TTC549 (cell line): ENCODE data around the gene LY6G5B.
A peak's percentile ranks its signal among the peaks of the same experiment; 100 is the strongest.

ENCODE experiments used
- FAIRE-seq: peaks from 2 replicates; lab custom pipeline; 2012; peaks lifted over from hg19 to GRCh38; lab: Jason Lieb, UNC

LY6G5B gene

DNA sequence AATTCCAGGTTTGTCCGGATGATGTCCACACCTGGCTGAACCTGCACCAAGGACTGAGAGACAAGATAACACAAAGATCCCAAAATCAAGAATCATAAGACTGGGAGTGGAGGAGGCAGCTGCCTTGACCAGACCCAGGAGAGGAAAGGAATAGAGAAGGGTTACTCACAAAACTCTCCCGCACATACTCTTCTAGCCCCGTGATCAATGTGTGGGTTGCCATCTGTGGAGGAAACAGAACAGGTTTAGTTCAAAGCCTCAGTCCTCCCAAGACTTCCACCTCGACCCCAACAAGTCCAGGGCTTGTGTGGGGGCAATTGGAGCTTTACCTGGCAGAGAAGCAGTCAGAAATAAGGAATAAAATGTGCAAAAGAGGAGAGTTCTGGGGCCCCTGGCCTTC is 28.4 kb upstream of the LY6G5B start:
- FAIRE-seq: no peak

DNA sequence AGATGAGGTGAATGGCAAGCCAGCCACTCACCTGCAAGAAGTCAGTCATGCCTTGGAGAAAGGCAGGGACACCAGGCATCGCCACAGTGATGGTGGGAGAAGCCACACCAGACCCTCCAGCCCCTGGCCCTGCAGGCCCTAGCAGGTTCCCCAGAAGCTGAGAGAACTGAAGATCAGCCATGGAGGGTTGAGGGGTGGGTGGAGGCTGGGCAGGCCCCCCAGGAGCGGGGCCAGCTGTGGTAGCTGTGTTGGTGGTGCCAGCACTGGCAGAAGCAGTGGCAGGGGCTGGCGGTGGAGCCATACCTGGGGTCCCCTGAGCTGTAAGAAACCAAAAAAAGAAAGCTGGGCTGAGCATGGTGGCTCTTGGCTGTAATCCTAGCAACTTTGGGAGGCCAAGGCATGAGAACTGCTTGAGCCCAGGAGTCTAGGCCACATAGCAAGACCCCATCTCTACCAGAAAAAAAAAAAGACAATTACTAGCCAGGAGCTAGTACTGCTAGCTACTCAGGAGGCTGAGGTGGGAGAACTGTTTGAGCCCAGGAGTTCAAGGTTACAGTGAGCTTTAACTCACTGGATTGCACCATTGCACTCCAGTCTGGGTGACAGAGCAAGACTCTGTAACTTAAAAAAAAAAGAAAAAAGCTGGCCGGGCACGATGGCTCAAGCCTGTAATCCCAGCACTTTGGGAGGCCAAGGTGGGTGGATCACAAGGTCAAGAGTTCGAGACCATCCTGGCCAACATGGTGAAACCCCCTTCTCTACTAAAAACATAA is 26.8 kb upstream of the LY6G5B start:
- FAIRE-seq: no peak

DNA sequence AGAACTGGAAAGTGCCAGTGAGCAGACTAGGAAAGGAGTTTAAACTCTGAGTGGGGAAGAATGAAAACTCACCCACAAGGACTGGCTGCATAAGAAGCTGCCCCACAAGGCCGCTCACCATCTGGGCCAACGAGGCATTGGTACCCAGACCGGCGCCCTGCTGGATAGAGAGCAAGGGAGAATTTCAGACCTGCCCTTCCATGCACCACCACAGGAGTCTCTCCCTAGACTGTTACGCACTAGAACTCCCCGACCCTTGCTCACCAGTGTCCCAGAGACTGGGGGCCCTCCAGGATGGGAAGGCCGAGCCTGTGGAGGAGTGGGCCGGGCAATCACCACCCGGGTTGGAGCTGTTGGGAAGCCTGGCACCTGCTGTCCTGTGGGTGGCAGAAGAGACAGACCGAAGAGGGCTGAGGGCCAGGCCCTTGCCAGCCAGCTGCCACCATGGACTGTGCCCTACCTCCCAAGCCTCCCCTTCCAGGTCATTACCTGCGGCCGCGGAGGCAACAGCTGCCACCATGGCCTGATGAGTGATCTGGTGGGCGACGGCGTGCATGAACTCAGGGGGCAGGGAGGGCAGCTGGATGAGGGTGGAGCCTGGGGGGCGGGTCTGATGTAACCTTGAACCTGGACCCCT is 25.8 kb upstream of the LY6G5B start:
- no peak for FAIRE-seq

DNA sequence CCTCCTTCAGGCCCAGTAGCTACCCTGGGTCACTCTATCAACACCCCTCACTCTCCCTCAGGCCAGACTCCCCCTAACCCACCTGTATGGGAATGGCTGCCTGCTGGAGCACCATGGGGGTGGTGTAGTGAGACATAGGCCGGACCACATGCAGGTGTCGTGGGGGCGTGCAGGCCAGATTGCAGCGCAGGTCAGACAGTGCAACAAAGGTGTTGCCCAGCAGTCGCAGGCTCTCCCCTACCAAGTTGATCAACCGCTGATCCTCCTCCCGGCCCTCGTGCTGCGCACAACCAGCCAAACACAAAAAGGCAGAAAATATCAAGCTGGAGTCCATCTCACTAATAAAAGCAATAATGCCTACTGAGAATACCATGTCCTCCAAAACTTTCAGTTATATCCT is 24.5 kb upstream of the LY6G5B start:
- no peak for FAIRE-seq

DNA sequence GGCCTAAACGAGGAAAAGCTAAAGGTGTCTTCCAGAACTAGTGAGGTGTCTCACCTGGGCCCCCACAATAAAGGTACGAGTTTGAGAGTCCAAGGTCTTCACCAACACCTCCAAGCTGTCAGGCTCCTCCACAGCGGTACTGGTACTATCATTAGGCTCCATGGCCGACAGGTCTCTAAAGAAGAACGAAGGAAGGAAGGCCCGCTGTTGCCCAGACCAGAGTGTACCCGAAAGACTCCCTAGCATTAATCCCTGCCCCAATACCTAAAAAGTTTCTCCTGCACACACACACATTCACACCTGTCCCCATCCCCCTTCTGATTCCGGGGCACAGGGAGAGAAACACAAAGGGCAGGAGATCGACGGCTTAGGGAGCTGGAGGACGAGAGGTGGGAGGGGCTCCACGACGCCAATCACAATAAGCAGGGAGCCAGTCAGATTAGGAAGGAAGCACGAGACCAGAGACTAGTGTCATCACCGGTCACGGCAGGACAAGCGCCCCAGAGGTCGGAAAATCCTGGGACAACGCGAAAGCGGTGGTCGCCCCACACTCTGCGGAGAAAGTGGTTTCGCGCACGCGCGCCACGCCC is 18.1 kb upstream of the LY6G5B start:
- FAIRE-seq: no peak

DNA sequence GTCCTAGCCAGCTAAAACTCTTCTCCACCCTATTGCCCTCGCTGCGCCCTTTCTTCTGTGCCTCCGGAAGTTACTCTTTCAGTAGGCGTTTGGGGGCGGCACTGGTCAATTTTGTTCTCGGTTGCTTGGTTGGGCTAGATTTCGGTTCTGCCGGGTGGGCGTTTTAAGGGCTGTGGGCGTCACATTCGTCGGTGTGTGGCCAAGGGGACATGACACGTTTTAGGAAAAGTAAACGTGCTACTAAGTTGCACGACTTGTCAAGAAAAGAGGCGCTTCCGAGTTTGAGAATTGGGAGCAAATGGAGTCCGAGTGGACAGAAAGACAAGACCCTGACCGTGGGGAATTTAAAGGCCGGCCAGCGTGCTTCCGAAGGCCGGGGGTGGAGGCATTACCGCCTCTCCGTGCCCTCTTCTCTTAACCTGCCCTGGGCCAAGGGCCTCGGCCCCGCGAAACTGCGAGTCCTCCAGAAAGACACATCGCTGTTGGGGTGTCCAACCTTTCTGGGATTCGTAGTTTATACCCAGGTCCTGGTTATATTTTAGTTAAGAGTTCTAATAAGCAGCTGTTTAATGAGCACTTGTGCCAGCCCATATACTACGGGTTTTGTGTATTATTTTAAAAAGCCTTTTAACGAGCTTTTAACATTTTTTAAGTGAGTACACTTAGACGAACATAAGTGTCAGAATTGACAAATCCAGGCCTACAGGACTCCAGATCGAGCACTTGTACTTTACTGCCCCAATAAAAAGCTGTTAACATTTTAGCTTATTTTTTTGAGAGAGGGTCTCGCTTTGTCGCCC is 16.7 kb upstream of the LY6G5B start:
- peak; percentile 49 for FAIRE-seq

DNA sequence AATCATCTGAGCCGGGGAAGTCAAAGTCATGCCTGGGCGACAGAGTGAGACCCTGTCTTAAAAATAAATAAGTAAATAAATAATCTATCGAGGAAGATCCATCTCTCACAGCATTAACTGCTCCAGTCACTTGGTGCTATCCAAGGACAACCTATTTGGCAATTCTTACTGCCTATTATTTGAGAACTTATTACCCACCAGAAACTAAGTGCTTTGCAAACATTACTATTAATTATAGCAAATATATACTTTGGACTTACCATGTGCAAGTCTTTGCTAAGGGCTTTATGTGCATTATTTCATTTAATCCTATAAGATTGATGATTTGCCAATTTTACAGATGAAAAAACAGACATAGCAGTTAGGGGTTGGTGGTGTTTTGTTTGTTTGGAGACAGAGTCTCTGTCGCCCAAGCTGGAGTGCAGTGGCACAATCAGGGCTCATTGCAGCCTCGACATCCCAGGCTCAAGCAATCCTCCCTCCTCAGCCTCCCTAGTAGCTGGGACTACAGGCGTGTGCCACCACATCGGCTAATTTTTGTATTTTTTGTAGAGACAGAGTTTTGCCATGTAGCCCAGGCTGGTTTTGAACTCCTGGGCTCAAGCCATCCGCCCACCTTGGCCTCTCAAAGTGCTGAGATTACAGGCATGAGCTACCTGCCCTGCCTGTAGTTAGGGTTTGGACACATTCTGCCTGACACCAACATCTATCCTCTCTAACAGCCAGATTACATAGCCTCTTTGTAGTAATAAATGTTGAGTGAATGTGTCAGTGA is 15.0 kb upstream of the LY6G5B start:
- no peak for FAIRE-seq

DNA sequence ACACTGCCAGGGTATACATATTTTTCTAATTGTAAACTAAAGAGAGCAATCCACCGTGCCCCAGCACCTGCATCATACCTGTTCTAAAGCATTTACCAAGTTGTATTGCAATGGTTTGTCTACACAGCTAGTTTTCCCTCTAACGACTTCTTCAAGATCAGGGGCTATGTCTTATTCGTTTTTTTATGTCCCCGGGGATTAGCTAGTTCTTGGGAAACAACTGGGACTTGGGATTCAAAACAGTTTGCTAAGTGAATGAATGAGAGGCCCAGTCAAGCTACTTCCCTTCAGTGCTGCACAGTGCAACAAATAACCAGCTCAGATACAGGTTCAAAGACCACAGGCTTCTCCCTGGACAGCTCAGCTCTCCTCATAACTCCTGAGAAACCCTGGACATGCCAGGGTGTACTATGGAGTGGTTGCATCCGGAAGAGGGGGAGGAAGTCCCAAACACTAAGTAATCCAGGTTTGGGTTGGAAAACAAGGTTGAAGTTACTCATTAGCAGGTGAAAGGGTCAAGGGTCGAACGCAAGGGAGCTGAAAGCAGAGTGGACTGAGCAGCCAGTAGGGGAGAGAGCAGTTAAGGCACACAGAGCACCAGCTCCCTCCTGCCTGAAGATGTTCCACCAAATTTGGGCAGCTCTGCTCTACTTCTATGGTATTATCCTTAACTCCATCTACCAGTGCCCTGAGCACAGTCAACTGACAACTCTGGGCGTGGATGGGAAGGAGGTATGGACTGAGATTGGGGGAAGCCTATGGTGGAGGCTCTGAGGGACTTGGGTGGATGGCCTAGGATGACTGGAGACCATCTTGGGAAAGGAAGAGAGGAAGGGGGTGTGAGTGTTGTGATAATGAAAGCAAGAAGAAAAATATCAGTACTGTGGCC is 14.2 kb upstream of the LY6G5B start, which contains the start of gene APOM:
APOM (plus strand) TSS at position 546 of the 889 bp plus-strand sequence; CDS start at position 619, 73 bp downstream.
- no peak for FAIRE-seq

DNA sequence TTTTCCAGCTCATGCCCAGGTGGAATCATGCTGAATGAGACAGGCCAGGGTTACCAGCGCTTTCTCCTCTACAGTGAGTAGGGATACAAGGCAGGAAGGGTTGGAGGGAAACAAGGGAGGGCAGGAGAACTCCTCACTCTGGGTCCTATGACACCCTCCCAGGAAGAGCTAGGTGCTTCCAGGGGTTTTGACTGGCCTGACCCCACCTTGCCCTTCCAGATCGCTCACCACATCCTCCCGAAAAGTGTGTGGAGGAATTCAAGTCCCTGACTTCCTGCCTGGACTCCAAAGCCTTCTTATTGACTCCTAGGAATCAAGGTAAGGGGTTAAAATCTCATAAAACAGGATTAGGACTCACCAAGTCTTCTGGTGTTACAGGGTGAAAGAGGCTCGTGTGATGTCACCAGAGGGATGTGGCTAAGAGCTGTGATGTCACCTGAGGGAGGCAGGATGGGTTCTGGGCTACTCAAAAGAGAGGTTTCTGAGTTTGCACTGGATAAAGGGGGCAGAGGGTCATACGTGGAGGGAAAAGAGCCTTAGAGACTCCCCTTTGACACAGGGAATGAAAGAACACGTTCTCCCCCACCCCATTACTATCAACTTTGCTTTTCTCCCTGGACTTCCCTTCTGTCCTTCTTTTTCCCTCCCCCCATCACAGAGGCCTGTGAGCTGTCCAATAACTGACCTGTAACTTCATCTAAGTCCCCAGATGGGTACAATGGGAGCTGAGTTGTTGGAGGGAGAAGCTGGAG is 12.2 kb upstream of the LY6G5B start:
- no peak for FAIRE-seq

DNA sequence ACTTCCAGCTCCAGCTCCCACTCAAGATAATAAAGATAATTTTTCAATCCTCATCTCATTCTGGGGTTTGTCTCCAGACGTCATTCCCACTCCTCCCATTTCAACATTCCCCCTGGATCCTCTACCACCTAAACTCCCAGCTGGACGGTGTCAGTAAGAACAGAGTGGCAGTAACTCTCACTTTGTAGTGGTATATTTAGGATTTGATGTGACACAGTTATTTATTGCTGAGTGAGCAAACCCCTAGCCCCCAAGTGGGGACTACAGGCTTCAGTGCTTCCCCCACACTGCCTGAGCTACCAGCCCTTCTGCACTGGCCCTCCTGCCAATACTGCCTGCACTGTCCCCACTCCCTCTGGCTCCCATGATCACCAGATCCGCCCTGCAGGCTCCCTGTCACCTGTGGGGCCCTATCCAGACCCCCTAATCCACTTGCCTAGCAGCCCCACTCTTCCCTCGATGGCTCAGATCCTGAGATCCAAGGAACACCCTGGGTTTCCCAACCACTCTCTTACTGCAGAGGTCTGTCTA is 11.6 kb upstream of the LY6G5B start:
- FAIRE-seq: no peak

DNA sequence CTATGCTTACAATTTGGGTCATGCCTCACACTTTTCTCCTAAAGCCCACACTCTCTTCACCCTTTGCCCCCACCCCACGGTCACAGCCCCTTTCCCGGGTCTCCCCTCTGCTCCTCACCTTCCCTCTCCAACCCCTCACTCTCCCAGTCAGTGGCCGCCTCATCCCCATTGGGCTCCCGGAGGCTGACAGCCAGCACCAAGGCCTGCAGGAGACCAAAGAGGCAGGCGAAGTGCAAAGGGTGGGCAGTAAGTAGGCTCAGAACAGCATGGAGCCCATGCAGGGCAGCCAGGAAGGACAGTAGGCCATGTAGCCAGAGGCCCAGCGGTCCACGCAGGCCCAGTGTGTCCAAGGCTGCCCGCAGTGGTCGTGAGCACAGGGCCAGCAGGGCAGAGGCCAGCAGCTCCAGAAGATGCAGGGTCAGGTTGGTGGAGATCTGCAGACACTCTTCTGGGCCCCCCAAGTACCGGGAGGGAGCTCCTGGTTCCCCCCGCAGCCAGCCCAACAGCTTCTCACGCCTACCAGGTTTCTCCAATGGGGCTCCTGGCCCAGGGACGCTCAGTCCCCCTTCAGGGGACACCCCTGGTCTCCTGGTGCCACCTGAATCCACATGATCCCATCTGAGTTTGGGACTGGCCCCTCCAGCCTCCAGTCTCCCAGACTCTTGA is 10.7 kb upstream of the LY6G5B start:
- no peak for FAIRE-seq

DNA sequence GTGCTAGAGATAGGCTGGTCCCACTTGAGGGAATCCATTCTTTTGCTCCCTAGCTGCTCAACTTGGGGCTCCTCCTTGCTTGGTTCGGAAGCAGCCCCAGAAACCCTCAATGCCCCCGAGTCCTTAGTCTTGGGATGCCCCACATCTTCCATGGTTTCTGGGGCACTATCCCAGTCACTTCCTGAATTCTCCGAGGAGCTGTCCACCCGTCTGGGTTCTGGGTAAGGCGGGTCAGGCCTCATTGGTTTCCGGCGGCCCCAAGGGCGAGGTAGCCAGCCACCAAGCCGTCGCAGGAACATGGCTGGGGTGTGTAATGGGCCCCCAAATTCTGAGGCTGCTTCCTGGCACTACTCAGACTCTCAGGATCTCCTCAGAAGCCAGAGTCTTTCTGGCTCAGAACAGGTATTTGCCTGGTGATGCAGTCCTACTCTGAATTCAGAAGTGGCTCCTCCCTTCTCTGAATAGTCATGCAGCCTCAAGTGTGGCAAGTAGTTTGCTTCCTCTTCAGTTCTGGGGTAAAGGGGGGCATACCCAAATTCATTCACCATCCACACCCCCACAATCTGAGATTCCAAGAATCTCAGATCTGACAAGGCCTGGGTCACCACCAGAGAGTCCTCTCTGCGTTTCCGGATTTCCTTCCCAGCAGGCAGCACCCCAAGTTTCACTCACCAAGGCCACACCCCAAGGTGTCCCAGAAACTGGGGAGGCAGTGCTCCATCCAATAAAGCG is 10.0 kb upstream of the LY6G5B start:
- no peak for FAIRE-seq

DNA sequence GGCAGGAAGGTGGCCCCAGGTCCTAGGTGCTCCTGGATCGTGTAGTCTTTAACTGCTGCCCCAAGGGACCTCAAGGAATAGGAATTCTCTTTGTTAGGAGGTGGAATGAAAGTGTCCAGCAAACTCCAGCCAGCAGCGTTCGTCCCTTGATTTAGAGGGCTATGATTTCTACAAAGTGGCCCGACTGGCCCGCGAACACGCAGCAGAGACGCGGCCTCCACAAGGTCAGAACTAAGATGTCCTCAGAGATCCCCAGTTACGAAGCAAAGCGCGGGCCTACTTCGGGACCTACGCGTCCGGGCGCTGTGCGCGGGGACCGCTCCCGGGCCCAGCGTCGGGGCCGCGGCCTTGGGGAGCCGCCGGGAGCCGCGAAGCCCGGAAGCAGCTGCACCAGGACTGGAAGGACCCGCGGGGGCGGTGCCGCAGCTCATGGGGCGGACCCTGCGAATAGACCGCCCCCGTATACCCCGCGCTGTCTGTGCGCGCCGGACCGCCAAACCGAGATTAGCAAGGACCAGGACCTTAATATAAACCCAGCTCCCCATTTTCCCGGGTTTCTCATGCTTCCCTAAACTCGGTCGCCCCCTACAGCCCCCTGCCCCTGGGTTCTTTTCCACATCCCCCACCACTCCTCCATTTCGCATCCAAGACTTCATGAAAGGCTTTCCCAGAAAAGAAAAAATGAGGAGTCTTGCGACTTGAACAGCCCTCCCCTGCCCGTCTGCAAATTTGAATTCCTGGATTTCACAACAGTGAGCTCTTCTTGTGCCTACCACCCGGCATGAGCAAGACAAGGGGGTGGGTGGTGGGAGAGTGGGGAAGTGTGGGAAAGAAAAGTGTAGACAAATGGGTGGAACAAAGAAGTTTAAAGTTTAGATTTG is 9.2 kb upstream of the LY6G5B start, which contains the start of gene C6orf47:
C6orf47 (minus strand) TSS at position 398 of the 881 bp plus-strand sequence. CDS start 831 bp downstream, outside the sequence.
- no peak for FAIRE-seq

DNA sequence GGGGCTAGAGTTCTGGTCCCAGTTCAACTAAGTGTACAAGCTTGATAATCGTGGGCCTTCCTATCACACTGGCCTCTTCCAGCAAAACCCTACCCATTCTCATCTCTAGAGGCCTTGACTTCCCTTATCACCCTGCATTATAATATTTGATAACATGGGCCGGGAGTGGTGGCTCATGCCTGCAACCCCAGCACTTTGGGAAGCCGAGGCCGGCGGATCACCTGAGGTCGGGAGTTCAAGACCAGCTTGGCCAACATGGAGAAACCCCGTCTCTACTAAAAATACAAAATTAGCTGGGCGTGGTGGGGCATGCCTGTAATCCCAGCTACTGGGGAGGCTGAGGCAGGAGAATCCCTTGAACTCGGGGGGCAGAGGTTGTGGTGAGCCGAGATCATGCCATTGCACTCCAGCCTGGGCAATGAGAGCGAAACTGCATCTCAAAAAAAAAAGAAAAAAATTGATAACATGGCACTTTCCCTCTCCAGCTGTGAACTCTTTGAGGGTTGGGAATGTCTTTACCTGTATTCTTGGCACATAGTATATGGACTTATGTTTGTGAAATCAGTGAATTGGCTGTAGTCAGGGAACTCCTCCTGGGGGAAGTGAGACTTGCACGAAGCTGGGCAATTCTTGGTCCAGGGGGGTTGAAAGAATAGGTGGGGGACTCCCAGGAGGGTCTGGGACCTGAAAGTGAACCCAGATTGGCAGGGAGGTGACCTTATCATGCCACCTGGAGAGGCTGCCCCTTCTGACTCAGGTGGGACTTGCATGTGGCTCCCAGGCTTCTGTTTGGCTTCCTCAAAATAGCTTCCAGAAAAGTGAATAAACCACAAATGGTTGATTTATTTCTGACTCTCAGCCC is 8.3 kb upstream of the LY6G5B start:
- no peak for FAIRE-seq

DNA sequence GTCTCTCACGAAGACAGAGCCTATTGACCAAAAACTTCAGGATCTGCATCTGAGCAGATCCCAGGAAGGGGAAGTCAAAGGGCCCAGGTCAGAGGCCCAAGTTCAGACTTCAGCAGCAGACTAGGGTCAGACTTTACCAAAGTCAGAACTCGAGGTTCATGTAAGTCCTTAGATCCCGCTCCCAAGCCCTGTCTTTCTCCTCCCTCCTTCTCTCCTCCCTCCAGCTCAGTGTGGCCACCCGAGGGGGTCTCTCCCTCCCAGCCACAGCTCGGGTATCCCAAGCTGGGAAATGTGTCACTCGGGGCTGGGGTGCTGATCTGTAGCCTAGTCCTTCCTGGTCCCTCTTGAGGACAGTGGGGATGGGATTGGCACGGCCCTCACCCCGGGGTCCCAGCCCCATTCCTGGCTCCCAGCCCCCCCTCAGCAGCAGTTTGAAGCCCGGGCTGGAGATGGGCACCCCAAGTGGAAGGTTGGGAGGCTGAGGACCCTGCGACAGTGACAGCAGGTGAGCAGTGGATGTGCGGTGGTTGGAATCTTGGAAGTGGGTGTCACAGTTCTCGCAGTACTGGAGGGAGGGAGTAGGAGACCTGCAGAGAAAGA is 7.6 kb upstream of the LY6G5B start:
- FAIRE-seq: no peak
